Liver (tissue), 9 donors: ENCODE measurements around the gene CHTF18. TPM values are rescaled to one million over a fixed set of nuclear protein-coding genes. Genes with fewer than 3 reads are reported as not detected.

Experiments
- DNase-seq: peaks from one replicate; pipeline ENCODE4 v3.0.0-alpha.2; 2017; ENCODE audit warnings: low spot score
- H3K27ac ChIP-seq, 2 donors: one replicate each; pipeline ENCODE4 v1.7.0; 2013; ENCODE audit warnings: inconsistent platforms in 2 of 2, low read length in 2 of 2, control low read depth in 1 of 2, low read depth in 1 of 2, mild to moderate bottlenecking in 1 of 2
- H3K27me3 ChIP-seq, 4 donors: one replicate each; pipeline versions ENCODE4 v1.6.1 to v1.7.0; 2013; ENCODE audit warnings: low read length in 3 of 4, inconsistent platforms in 1 of 4, mild to moderate bottlenecking in 1 of 4, moderate library complexity in 1 of 4; ENCODE audit not compliant: control insufficient read depth in 4 of 4, insufficient read depth in 4 of 4
- H3K36me3 ChIP-seq, 4 donors: one replicate each; pipeline versions ENCODE4 v1.6.1 to v1.7.0; 2013; ENCODE audit warnings: low read length in 3 of 4, mild to moderate bottlenecking in 3 of 4, low read depth in 1 of 4, moderate library complexity in 1 of 4; ENCODE audit not compliant: control insufficient read depth in 4 of 4, insufficient read depth in 3 of 4
- H3K4me1 ChIP-seq, 4 donors: one replicate each; pipeline versions ENCODE4 v1.6.1 to v1.7.0; 2013; ENCODE audit warnings: low read length in 3 of 4, mild to moderate bottlenecking in 3 of 4, moderate library complexity in 1 of 4; ENCODE audit not compliant: control insufficient read depth in 4 of 4, insufficient read depth in 4 of 4
- H3K4me3 ChIP-seq, 3 donors: one replicate each; pipeline versions ENCODE4 v1.6.1 to v1.7.0; 2013; ENCODE audit warnings: low read length in 3 of 3, control low read depth in 1 of 3, low read depth in 1 of 3, mild to moderate bottlenecking in 1 of 3
- H3K9ac ChIP-seq, 2 donors: one replicate each; pipeline ENCODE4 v1.7.0; 2013; ENCODE audit warnings: low read length in 2 of 2, mild to moderate bottlenecking in 2 of 2, moderate library complexity in 2 of 2, control low read depth in 1 of 2, low read depth in 1 of 2
- H3K9me3 ChIP-seq, 4 donors: one replicate each; pipeline versions ENCODE4 v1.6.1 to v1.7.0; 2013; ENCODE audit warnings: low read length in 3 of 4; ENCODE audit not compliant: control insufficient read depth in 4 of 4
- EGR1 ChIP-seq, 2 donors: IDR thresholded peaks; 2 replicates each; pipeline ENCODE4 v1.6.1; 2016 to 2018; ENCODE audit warnings: antibody characterized with exemption in 2 of 2, low read depth in 2 of 2
- FOXA1 ChIP-seq: IDR thresholded peaks from 2 replicates; pipeline ENCODE4 v1.6.1; 2016; ENCODE audit warnings: antibody characterized with exemption
- FOXA2 ChIP-seq: IDR thresholded peaks from 2 replicates; pipeline ENCODE4 v1.6.1; 2016; ENCODE audit warnings: antibody characterized with exemption
- GABPA ChIP-seq, 2 donors: IDR thresholded peaks in 1 of 2; conservative IDR thresholded peaks in 1 of 2; 2 replicates each; pipeline ENCODE4 v1.6.1; 2016; ENCODE audit warnings: antibody characterized with exemption in 2 of 2, mild to moderate bottlenecking in 1 of 2, moderate library complexity in 1 of 2
- HNF4A ChIP-seq, 2 donors: conservative IDR thresholded peaks; 2 replicates each; pipeline ENCODE4 v1.6.1; 2016; ENCODE audit warnings: antibody characterized with exemption in 2 of 2, mild to moderate bottlenecking in 2 of 2
- HNF4G ChIP-seq: IDR thresholded peaks from 2 replicates; pipeline ENCODE4 v1.6.1; 2016; ENCODE audit warnings: antibody characterized with exemption
- JUND ChIP-seq, 2 donors: IDR thresholded peaks; 2 replicates each; pipeline ENCODE4 v1.6.1; 2016; ENCODE audit warnings: antibody characterized with exemption in 2 of 2
- NR2F2 ChIP-seq: IDR thresholded peaks from 2 replicates; pipeline ENCODE4 v1.6.1; 2016; ENCODE audit warnings: antibody characterized with exemption
- RAD21 ChIP-seq, 2 donors: IDR thresholded peaks; 2 replicates each; pipeline ENCODE4 v1.6.1; 2016; ENCODE audit warnings: antibody characterized with exemption in 2 of 2, mild to moderate bottlenecking in 2 of 2
- RXRA ChIP-seq, 2 donors: IDR thresholded peaks; 2 replicates each; pipeline ENCODE4 v1.6.1; 2017 to 2018; ENCODE audit warnings: antibody characterized with exemption in 2 of 2, mild to moderate bottlenecking in 1 of 2
- SP1 ChIP-seq: IDR thresholded peaks from 2 replicates; pipeline ENCODE4 v1.6.1; 2018; ENCODE audit warnings: antibody characterized with exemption, mild to moderate bottlenecking
- TAF1 ChIP-seq: conservative IDR thresholded peaks from 2 replicates; pipeline ENCODE4 v1.6.1; 2016; ENCODE audit warnings: antibody characterized with exemption, mild to moderate bottlenecking
- YY1 ChIP-seq: IDR thresholded peaks from 2 replicates; pipeline ENCODE4 v1.6.1; 2016; ENCODE audit warnings: antibody characterized with exemption, mild to moderate bottlenecking
- ZBTB33 ChIP-seq: IDR thresholded peaks from 2 replicates; pipeline ENCODE4 v1.6.1; 2016; ENCODE audit warnings: antibody characterized with exemption
- WGBS: extraction: QIAGEN DNeasy Blood & Tissue Kit; methylation state at CpG from one replicate; pipeline ENCODE4 v1.1.7; 2013; 5-methylcytosine and 5-hydroxymethylcytosine counted together
- polyA plus RNA-seq, 2 donors: library from polyadenylated mRNA; stranded (reverse) in 1 of 2; unstranded in 1 of 2; fragments of 200-250 nt in 1 of 2; fragments of >200 nt in 1 of 2; fragmentation: Nextera tagmentation in 1 of 2; extraction: Ambion mirVana in 1 of 2; gene quantifications; one replicate each; pipeline versions ENCODE4 v1.2.1 to v1.2.3, GENCODE V29; 2013 to 2015
- total RNA-seq, 2 donors: library from RNA; depleted of rRNA; stranded (reverse); fragments of >200 nt; gene quantifications; one replicate each; pipeline ENCODE4 v1.2.3, GENCODE V29; 2014
- TF ChIP-seq, protein P1 (sequence below): IDR thresholded peaks from 2 replicates; pipeline ENCODE4 v1.6.1; 2016; ENCODE audit warnings: antibody characterized with exemption, mild to moderate bottlenecking
- TF ChIP-seq, protein P2 (sequence below): IDR thresholded peaks from 2 replicates; pipeline ENCODE4 v1.6.1; 2016; ENCODE audit warnings: antibody characterized with exemption
- TF ChIP-seq, protein P3 (sequence below): IDR thresholded peaks from 2 replicates; pipeline ENCODE4 v1.6.1; 2016; ENCODE audit warnings: antibody characterized with exemption
- TF ChIP-seq, protein P4 (sequence below): fragments of 150-350 bp; IDR thresholded peaks from 2 replicates; pipeline ENCODE4 v1.5.1; 2017; ENCODE audit warnings: improper control_type of control experiment, low read depth, low read length; ENCODE audit not compliant: missing input control
- donor health status: healthy.
- donor health status: healthy.
- donor health status: healthy.
- donor health status: healthy.
- donor health status: healthy.

The CHTF18 gene
- total and polyA plus RNA-seq, 4 donors = 1.7 to 15.6 (median 3.9) TPM

GRCh38 chr16:787321-787966, 976 bp upstream of the CHTF18 start:
- 31% methylated on average over 47 of the region's 47 CpGs for WGBS
- H3K4me1 ChIP-seq = peaks cover 6 to 21% (median 18%) of the 10 kb centered on the region in 4 donors

More at GRCh38 chr16:787321-787966, 976 bp upstream of the CHTF18 start:
- peak overlapping the region; percentile 59 to 71 for H3K9ac ChIP-seq
- no peak for DNase-seq
- H3K27me3 ChIP-seq = no peaks in the 10 kb centered on the region
- no peak for TF ChIP-seq EGR1 (IDR thresholded peaks at IDR 0.05; ENCODE audit: low read depth in 2 of 2)
- no peak for TF ChIP-seq GABPA (IDR thresholded peaks at IDR 0.05 in 1 of 2, conservative IDR thresholded peaks at IDR 0.05 in 1 of 2)
- no peak for TF ChIP-seq HNF4A (conservative IDR thresholded peaks at IDR 0.05)
- no peak for TF ChIP-seq NR2F2
- TF ChIP-seq, protein P1, sequence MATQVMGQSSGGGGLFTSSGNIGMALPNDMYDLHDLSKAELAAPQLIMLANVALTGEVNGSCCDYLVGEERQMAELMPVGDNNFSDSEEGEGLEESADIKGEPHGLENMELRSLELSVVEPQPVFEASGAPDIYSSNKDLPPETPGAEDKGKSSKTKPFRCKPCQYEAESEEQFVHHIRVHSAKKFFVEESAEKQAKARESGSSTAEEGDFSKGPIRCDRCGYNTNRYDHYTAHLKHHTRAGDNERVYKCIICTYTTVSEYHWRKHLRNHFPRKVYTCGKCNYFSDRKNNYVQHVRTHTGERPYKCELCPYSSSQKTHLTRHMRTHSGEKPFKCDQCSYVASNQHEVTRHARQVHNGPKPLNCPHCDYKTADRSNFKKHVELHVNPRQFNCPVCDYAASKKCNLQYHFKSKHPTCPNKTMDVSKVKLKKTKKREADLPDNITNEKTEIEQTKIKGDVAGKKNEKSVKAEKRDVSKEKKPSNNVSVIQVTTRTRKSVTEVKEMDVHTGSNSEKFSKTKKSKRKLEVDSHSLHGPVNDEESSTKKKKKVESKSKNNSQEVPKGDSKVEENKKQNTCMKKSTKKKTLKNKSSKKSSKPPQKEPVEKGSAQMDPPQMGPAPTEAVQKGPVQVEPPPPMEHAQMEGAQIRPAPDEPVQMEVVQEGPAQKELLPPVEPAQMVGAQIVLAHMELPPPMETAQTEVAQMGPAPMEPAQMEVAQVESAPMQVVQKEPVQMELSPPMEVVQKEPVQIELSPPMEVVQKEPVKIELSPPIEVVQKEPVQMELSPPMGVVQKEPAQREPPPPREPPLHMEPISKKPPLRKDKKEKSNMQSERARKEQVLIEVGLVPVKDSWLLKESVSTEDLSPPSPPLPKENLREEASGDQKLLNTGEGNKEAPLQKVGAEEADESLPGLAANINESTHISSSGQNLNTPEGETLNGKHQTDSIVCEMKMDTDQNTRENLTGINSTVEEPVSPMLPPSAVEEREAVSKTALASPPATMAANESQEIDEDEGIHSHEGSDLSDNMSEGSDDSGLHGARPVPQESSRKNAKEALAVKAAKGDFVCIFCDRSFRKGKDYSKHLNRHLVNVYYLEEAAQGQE = no peak
- TF ChIP-seq TAF1 = no peak
- TF ChIP-seq FOXA2 = no peak
- TF ChIP-seq ZBTB33 = no peak
- no peak for TF ChIP-seq RAD21 (IDR thresholded peaks at IDR 0.05)
- no peak for TF ChIP-seq HNF4G
- TF ChIP-seq, protein P2, sequence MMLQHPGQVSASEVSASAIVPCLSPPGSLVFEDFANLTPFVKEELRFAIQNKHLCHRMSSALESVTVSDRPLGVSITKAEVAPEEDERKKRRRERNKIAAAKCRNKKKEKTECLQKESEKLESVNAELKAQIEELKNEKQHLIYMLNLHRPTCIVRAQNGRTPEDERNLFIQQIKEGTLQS = no peak
- TF ChIP-seq, protein P3, sequence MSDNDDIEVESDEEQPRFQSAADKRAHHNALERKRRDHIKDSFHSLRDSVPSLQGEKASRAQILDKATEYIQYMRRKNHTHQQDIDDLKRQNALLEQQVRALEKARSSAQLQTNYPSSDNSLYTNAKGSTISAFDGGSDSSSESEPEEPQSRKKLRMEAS = no peak
- TF ChIP-seq JUND (IDR thresholded peaks at IDR 0.05) = no peak
- TF ChIP-seq SP1 = no peak
- TF ChIP-seq, protein P4, sequence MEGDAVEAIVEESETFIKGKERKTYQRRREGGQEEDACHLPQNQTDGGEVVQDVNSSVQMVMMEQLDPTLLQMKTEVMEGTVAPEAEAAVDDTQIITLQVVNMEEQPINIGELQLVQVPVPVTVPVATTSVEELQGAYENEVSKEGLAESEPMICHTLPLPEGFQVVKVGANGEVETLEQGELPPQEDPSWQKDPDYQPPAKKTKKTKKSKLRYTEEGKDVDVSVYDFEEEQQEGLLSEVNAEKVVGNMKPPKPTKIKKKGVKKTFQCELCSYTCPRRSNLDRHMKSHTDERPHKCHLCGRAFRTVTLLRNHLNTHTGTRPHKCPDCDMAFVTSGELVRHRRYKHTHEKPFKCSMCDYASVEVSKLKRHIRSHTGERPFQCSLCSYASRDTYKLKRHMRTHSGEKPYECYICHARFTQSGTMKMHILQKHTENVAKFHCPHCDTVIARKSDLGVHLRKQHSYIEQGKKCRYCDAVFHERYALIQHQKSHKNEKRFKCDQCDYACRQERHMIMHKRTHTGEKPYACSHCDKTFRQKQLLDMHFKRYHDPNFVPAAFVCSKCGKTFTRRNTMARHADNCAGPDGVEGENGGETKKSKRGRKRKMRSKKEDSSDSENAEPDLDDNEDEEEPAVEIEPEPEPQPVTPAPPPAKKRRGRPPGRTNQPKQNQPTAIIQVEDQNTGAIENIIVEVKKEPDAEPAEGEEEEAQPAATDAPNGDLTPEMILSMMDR = no peak
- TF ChIP-seq YY1 = no peak
- TF ChIP-seq RXRA (IDR thresholded peaks at IDR 0.05) = no peak
- TF ChIP-seq FOXA1 = no peak
- no peaks in the 10 kb centered on the region for H3K9me3 ChIP-seq
- H3K27ac ChIP-seq = no peak overlapping the region
- peak overlapping the region; percentile 81 to 97 (median 92) for H3K4me3 ChIP-seq
- H3K36me3 ChIP-seq = peaks cover 0 to 3% (median 0%) of the 10 kb centered on the region in 4 donors
